IMR-90 (cell line): ENCODE results near the gene PCP4. TPM values are rescaled to one million over a fixed set of nuclear protein-coding genes. Genes with fewer than 3 reads are reported as not detected.

Experiments used
- ATAC-seq: fragments of 200-7000 bp; cut with Tn5 transposase; 2 replicates; pipeline ENCODE4 v1.9.1; 2020; ENCODE audit warnings: low read depth, mild to moderate bottlenecking, moderate library complexity
- BruUV-seq: library from RNA; stranded (reverse); fragments of 400-500 nt; replicated peaks from 2 replicates; lab custom pipeline; 2021; lab: Mats Ljungman, UMichigan
- CTCF ChIA-PET: fragments of 300-600 bp; formaldehyde crosslinking; extraction: SDS; loops from one replicate; lab custom pipeline; 2021; ENCODE audit warnings: antibody characterized with exemption; lab: Yijun Ruan, JAX
- POLR2A ChIA-PET: fragments of 300-600 bp; sonication (Branson Sonifier 250); formaldehyde crosslinking; loops from one replicate; lab custom pipeline; 2022; ENCODE audit warnings: antibody characterized with exemption; ENCODE audit not compliant: unreplicated experiment; lab: Charles Lee
- DNase-seq: peaks from one replicate; pipeline ENCODE4 v3.0.0; 2013
- H2AFZ ChIP-seq: replicated peaks from 2 replicates; pipeline ENCODE3; 2013; ENCODE audit warnings: low read length, mild to moderate bottlenecking; ENCODE audit not compliant: poor library complexity
- H2AK5ac ChIP-seq: 2 replicates; pipeline ENCODE4 v1.6.1; 2013; ENCODE audit warnings: low read depth, low read length, inconsistent platforms
- H2AK9ac ChIP-seq: replicated peaks from 2 replicates; pipeline ENCODE3; 2013; ENCODE audit warnings: mild to moderate bottlenecking, low read depth, low read length, moderate library complexity; ENCODE audit not compliant: poor library complexity
- H2BK120ac ChIP-seq: 2 replicates; pipeline ENCODE4 v1.6.1; 2013; ENCODE audit warnings: low read depth, low read length, inconsistent platforms
- H2BK15ac ChIP-seq: 3 replicates; pipeline ENCODE4 v1.6.1; 2013; ENCODE audit warnings: low read depth, low read length, inconsistent platforms
- H2BK20ac ChIP-seq: 2 replicates; pipeline ENCODE4 v1.6.1; 2013; ENCODE audit warnings: low read depth, mild to moderate bottlenecking, inconsistent platforms, low read length, moderate library complexity
- H2BK5ac ChIP-seq: 2 replicates; pipeline ENCODE4 v1.6.1; 2013; ENCODE audit warnings: mild to moderate bottlenecking, low read depth, low read length, inconsistent platforms; ENCODE audit not compliant: poor library complexity, severe bottlenecking
- H3K14ac ChIP-seq: replicated peaks from 2 replicates; pipeline ENCODE4 v1.6.1; 2013; ENCODE audit warnings: low read depth, low read length, inconsistent platforms
- H3K18ac ChIP-seq: 2 replicates; pipeline ENCODE4 v1.6.1; 2013; ENCODE audit warnings: low read depth, low read length, control low read depth
- H3K23ac ChIP-seq: 2 replicates; pipeline ENCODE4 v1.6.1; 2013; ENCODE audit warnings: low read depth, low read length, inconsistent platforms
- H3K27ac ChIP-seq: 2 replicates; pipeline ENCODE4 v1.5.1; 2013; ENCODE audit warnings: mild to moderate bottlenecking, control low read depth, low read length; ENCODE audit not compliant: insufficient read depth
- H3K27me3 ChIP-seq: 2 replicates; pipeline ENCODE4 v1.6.1; 2013; ENCODE audit warnings: low read length; ENCODE audit not compliant: control insufficient read depth, insufficient read depth
- H3K36me3 ChIP-seq: 2 replicates; pipeline ENCODE4 v1.6.1; 2013; ENCODE audit warnings: low read length, mixed read lengths; ENCODE audit not compliant: control insufficient read depth, insufficient read depth
- H3K4ac ChIP-seq: 2 replicates; pipeline ENCODE4 v1.6.1; 2013; ENCODE audit warnings: low read depth, low read length, inconsistent platforms
- H3K4me1 ChIP-seq: 2 replicates; pipeline ENCODE4 v1.6.1; 2013; ENCODE audit warnings: low read length, mixed read lengths; ENCODE audit not compliant: control insufficient read depth, insufficient read depth
- H3K4me2 ChIP-seq: 2 replicates; pipeline ENCODE4 v1.6.1; 2013; ENCODE audit warnings: low read depth, mild to moderate bottlenecking, control low read depth, low read length, moderate library complexity
- H3K4me3 ChIP-seq: 2 replicates; pipeline ENCODE4 v1.5.1; 2013; ENCODE audit warnings: low read depth, mild to moderate bottlenecking, control low read depth, low read length, moderate library complexity; ENCODE audit not compliant: insufficient read depth
- H3K56ac ChIP-seq: 2 replicates; pipeline ENCODE4 v1.6.1; 2013; ENCODE audit warnings: low read length, inconsistent platforms; ENCODE audit not compliant: insufficient read depth; ENCODE audit errors: extremely low read depth
- H3K79me1 ChIP-seq, 2 experiments: 2 replicates each; pipeline ENCODE4 v1.6.1; 2013; ENCODE audit warnings: low read length in 2 of 2, inconsistent platforms in 1 of 2, low read depth in 1 of 2
- H3K9ac ChIP-seq: 2 replicates; pipeline ENCODE4 v1.6.1; 2013; ENCODE audit warnings: low read depth, low read length, control low read depth
- H3K9me1 ChIP-seq: 2 replicates; pipeline ENCODE4 v1.6.1; 2013; ENCODE audit warnings: low read length, inconsistent platforms; ENCODE audit not compliant: insufficient read depth
- H3K9me3 ChIP-seq: 2 replicates; pipeline ENCODE4 v1.6.1; 2013; ENCODE audit warnings: low read length; ENCODE audit not compliant: control insufficient read depth, insufficient read depth
- H4K20me1 ChIP-seq: 2 replicates; pipeline ENCODE4 v1.6.1; 2013; ENCODE audit warnings: low read length, inconsistent platforms; ENCODE audit not compliant: insufficient read depth
- H4K5ac ChIP-seq: 2 replicates; pipeline ENCODE4 v1.6.1; 2013; ENCODE audit warnings: mild to moderate bottlenecking, low read depth, low read length, control low read depth
- H4K8ac ChIP-seq, 2 experiments: 2 replicates each; pipeline ENCODE4 v1.6.1; 2013; ENCODE audit warnings: low read depth in 2 of 2, low read length in 2 of 2, control low read depth in 1 of 2, inconsistent platforms in 1 of 2
- H4K91ac ChIP-seq: 2 replicates; pipeline ENCODE4 v1.6.1; 2013; ENCODE audit warnings: low read depth, low read length, inconsistent platforms; ENCODE audit not compliant: insufficient read depth
- BHLHE40 ChIP-seq: fragments of 150-350 bp; IDR thresholded peaks from 2 replicates; pipeline ENCODE4 v1.6.1; 2016; ENCODE audit warnings: mild to moderate bottlenecking, low read depth, low read length
- CEBPB ChIP-seq: IDR thresholded peaks from 2 replicates; pipeline ENCODE4 v1.6.1; 2012; ENCODE audit warnings: low read depth, low read length, improper control_type of control experiment
- CHD1 ChIP-seq: IDR thresholded peaks from 2 replicates; pipeline ENCODE4 v1.6.1; 2012; ENCODE audit warnings: low read depth, low read length, improper control_type of control experiment
- ELK1 ChIP-seq: fragments of 150-350 bp; IDR thresholded peaks from 2 replicates; pipeline ENCODE4 v1.6.1; 2016; ENCODE audit warnings: low read depth, mild to moderate bottlenecking, low read length, moderate library complexity, borderline replicate concordance
- FOS ChIP-seq: fragments of 150-350 bp; IDR thresholded peaks from 2 replicates; pipeline ENCODE4 v1.6.1; 2016; ENCODE audit warnings: low read depth, low read length
- MAFK ChIP-seq: IDR thresholded peaks from 2 replicates; pipeline ENCODE4 v1.6.1; 2012; ENCODE audit warnings: low read depth, low read length, improper control_type of control experiment
- MAZ ChIP-seq: IDR thresholded peaks from 2 replicates; pipeline ENCODE4 v1.6.1; 2012; ENCODE audit warnings: low read depth, mild to moderate bottlenecking, low read length, improper control_type of control experiment, moderate library complexity, borderline replicate concordance
- MXI1 ChIP-seq: IDR thresholded peaks from 2 replicates; pipeline ENCODE4 v1.6.1; 2012; ENCODE audit warnings: low read depth, mild to moderate bottlenecking, low read length, moderate library complexity, borderline replicate concordance
- NFE2L2 ChIP-seq: fragments of 150-350 bp; IDR thresholded peaks from 2 replicates; pipeline ENCODE4 v1.6.1; 2016; ENCODE audit warnings: low read depth, mild to moderate bottlenecking, low read length
- POLR2A ChIP-seq: IDR thresholded peaks from 2 replicates; pipeline ENCODE4 v1.6.1; 2012; ENCODE audit warnings: mild to moderate bottlenecking, low read depth, low read length
- RAD21 ChIP-seq: IDR thresholded peaks from 2 replicates; pipeline ENCODE4 v1.6.1; 2012; ENCODE audit warnings: low read length, improper control_type of control experiment
- RCOR1 ChIP-seq: IDR thresholded peaks from 2 replicates; pipeline ENCODE4 v1.6.1; 2012; ENCODE audit warnings: mild to moderate bottlenecking, low read length, improper control_type of control experiment; ENCODE audit not compliant: insufficient replicate concordance
- RFX5 ChIP-seq: IDR thresholded peaks from 2 replicates; pipeline ENCODE4 v1.8.0; 2012; ENCODE audit warnings: low read depth, mild to moderate bottlenecking, low read length, moderate library complexity
- SMC3 ChIP-seq: fragments of 150-350 bp; IDR thresholded peaks from 2 replicates; pipeline ENCODE4 v1.6.1; 2016; ENCODE audit warnings: low read depth, mild to moderate bottlenecking, antibody characterized with exemption, low read length, moderate library complexity
- USF2 ChIP-seq: fragments of 150-350 bp; IDR thresholded peaks from 2 replicates; pipeline ENCODE4 v1.6.1; 2017; ENCODE audit warnings: mild to moderate bottlenecking, antibody characterized with exemption, low read length, low read depth
- WGBS, 2 experiments: methylation state at CpG; one replicate each; pipeline versions ENCODE4 v1.1.5 to v1.1.7; 2013; ENCODE audit warnings: missing lambda C conversion rate in 2 of 2; ENCODE audit not compliant: insufficient read length in 1 of 2; ENCODE audit errors: extremely low coverage in 2 of 2; 5-methylcytosine and 5-hydroxymethylcytosine counted together
- dilution Hi-C: fragments of 300-500 bp; cut with HindIII; formaldehyde crosslinking; loops from one replicate; pipeline ENCODE4 v1.14.3; 2018; ENCODE audit warnings: low sequenced_read_pairs; ENCODE audit not compliant: unreplicated experiment
- in situ Hi-C: fragments of 300-500 bp; cut with MboI; formaldehyde crosslinking; loops from 3 replicates; pipeline ENCODE4 v1.14.3; 2019; ENCODE audit warnings: low sequenced_read_pairs, inconsistent platforms, mixed read lengths
- intact Hi-C: fragments of 100-400 bp; cut with micrococcal nuclease; formaldehyde crosslinking; loops from 2 replicates; pipeline ENCODE4 v1.10.0; 2022
- polyA plus RNA-seq, 3 experiments: library from polyadenylated mRNA; depleted of rRNA; stranded (reverse); fragments of >200 nt; gene quantifications; 2 replicates each; pipeline ENCODE4 v1.2.3, GENCODE V29; 2012; ENCODE audit warnings: low replicate concordance in 1 of 3
- total RNA-seq: library from RNA; depleted of rRNA; stranded (reverse); fragments of >200 nt; gene quantifications from 2 replicates; pipeline ENCODE4 v1.2.3, GENCODE V29; 2012
- TF ChIP-seq, protein P1 (sequence below): conservative IDR thresholded peaks from 2 replicates; pipeline ENCODE4 v1.5.1; 2012; ENCODE audit warnings: mild to moderate bottlenecking, low read depth, low read length, improper control_type of control experiment

Gene PCP4
- total and polyA plus RNA-seq, 2 of the 4 experiments (the other 2 are of a cell fraction) = not detected

- Histone ChIP-seq H3K36me3 (no peaks in the 10 kb centered on the region), H2BK20ac (no peak overlapping the region), H3K9ac (no peak overlapping the region), H3K23ac (no peak overlapping the region), H3K18ac (no peak overlapping the region), H2BK120ac (no peak overlapping the region), H4K8ac (no peak overlapping the region), H2BK15ac (no peak overlapping the region), H3K56ac (no peak overlapping the region), H3K4me1 (no peaks in the 10 kb centered on the region), H4K5ac (no peak overlapping the region), H3K14ac (no peak overlapping the region), H4K20me1 (no peaks in the 10 kb centered on the region), H4K91ac (no peak overlapping the region), H3K79me1 (no peaks in the 10 kb centered on the region), H3K4ac (no peak overlapping the region), H2AK5ac (no peak overlapping the region), H3K4me3 (no peak overlapping the region), H3K27me3 (no peaks in the 10 kb centered on the region), H2BK5ac (no peak overlapping the region), H3K4me2 (no peak overlapping the region), H2AK9ac (no peak overlapping the region), H2AFZ (no peak overlapping the region), H3K9me3 (peaks cover 37% of the 10 kb centered on the region), H3K9me1 (no peaks in the 10 kb centered on the region), H3K27ac (no peak overlapping the region)
- no TSS peak for BruUV-seq
- dilution Hi-C loops = no loop called here
- intact Hi-C loops = no loop called here
- TF ChIP-seq POLR2A (no peak), MAZ (no peak), SMC3 (no peak), BHLHE40 (no peak), CHD1 (no peak), NFE2L2 (no peak), RFX5 (no peak), CEBPB (no peak), MXI1 (no peak), MAFK (no peak), FOS (no peak), ELK1 (no peak), USF2 (no peak), RCOR1 (no peak), RAD21 (no peak)
- TF ChIP-seq, protein P1, sequence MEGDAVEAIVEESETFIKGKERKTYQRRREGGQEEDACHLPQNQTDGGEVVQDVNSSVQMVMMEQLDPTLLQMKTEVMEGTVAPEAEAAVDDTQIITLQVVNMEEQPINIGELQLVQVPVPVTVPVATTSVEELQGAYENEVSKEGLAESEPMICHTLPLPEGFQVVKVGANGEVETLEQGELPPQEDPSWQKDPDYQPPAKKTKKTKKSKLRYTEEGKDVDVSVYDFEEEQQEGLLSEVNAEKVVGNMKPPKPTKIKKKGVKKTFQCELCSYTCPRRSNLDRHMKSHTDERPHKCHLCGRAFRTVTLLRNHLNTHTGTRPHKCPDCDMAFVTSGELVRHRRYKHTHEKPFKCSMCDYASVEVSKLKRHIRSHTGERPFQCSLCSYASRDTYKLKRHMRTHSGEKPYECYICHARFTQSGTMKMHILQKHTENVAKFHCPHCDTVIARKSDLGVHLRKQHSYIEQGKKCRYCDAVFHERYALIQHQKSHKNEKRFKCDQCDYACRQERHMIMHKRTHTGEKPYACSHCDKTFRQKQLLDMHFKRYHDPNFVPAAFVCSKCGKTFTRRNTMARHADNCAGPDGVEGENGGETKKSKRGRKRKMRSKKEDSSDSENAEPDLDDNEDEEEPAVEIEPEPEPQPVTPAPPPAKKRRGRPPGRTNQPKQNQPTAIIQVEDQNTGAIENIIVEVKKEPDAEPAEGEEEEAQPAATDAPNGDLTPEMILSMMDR = no peak
- WGBS, 2 experiments = no CpG with 5 or more reads among the region's 5 CpGs
- ATAC-seq (no peak), DNase-seq (no peak)
- POLR2A ChIA-PET = no interaction called here
- CTCF ChIA-PET = interaction anchor here (0.7 kb wide), 1 partner anchor 100 kb away, joined by 3 read pairs; no protein-coding TSS in a partner anchor
- in situ Hi-C loops = no loop called here
Observed at GRCh38 chr21:39976800-39977199, 109.6 kb downstream of the PCP4 start.
